Measurements from ENCODE around the gene MEX3C. TPM values are rescaled to one million over a fixed set of nuclear protein-coding genes. Genes with fewer than 3 reads are reported as not detected.

Gene MEX3C
- total and polyA plus RNA-seq, 2 donors from 2014 or later, result 9.5 to 36.6 TPM

DNA sequence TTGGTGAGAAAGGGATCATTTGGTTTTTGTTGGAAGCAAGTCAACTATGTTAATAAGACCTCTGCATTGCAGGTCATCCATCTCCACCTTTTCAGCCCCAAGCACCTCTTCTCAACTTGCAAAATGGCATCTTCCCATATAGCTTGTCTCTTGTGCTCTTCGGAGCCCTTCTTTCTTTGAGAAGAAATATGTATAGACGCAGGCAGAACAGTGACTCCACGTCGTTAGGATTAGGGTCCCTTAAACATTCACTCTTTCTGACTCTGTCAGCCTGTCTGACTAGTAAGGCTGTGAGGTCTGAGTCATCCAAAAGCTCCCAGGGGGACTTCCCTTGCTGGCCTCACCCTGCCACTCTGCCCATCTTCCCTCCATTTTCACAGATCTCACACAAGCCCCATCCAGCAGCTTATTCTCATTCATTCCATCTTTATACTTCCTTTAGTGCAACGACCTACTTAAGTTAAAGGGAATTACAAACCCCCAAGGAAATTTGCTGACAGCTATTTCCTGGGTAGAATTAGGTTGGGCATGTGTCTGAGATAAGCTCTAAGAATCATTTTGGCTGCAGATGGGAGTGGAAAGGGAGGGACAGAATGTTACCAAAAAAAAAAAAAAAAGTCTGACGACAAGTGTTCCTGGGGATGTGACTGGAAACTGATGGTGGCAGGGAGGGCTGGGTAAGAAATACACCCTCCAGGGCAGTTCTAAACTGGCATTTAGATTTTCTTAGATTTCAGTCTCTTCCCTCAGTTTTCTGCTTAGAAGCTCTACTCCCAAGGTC is 37.7 kb upstream of the MEX3C start:
- DNase-seq, result no peak
- intact Hi-C loops (cut with DNase I), result no loop called here
- Histone ChIP-seq H3K4me1 (ENCODE audit: control insufficient read depth in 2 of 3, insufficient read depth in 2 of 3, low read depth in 1 of 3, low read length in 3 of 3) (no peaks in the 10 kb centered on the region), H3K27ac (ENCODE audit: low read depth in 2 of 2, low read length in 2 of 2) (no peak overlapping the region), H3K36me3 (ENCODE audit: control insufficient read depth in 2 of 3, insufficient read depth in 3 of 3, low read length in 3 of 3) (no peaks in the 10 kb centered on the region), H3K27me3 (ENCODE audit: control insufficient read depth, insufficient read depth, low read length) (no peaks in the 10 kb centered on the region), H3K4me3 (ENCODE audit: low read length in 3 of 3) (no peak overlapping the region), H3K9me3 (ENCODE audit: control insufficient read depth in 2 of 3, insufficient read depth in 1 of 3, low read length in 3 of 3) (no peaks in the 10 kb centered on the region), H3K9ac (ENCODE audit: low read length in 3 of 3) (no peak overlapping the region)
- TF ChIP-seq, protein P1, sequence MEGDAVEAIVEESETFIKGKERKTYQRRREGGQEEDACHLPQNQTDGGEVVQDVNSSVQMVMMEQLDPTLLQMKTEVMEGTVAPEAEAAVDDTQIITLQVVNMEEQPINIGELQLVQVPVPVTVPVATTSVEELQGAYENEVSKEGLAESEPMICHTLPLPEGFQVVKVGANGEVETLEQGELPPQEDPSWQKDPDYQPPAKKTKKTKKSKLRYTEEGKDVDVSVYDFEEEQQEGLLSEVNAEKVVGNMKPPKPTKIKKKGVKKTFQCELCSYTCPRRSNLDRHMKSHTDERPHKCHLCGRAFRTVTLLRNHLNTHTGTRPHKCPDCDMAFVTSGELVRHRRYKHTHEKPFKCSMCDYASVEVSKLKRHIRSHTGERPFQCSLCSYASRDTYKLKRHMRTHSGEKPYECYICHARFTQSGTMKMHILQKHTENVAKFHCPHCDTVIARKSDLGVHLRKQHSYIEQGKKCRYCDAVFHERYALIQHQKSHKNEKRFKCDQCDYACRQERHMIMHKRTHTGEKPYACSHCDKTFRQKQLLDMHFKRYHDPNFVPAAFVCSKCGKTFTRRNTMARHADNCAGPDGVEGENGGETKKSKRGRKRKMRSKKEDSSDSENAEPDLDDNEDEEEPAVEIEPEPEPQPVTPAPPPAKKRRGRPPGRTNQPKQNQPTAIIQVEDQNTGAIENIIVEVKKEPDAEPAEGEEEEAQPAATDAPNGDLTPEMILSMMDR (IDR thresholded peaks at IDR 0.05; ENCODE audit: borderline replicate concordance, extremely low read depth, insufficient read depth), result no peak
- no peak for FAIRE-seq

GRCh38 chr18:51234117-51235008 is 36.9 kb upstream of the MEX3C start:
- DNase-seq, result no peak
- TF ChIP-seq, protein P1 (IDR thresholded peaks at IDR 0.05; ENCODE audit: borderline replicate concordance, extremely low read depth, insufficient read depth), result no peak
- no peak overlapping the region for H3K27ac ChIP-seq (ENCODE audit: low read depth in 2 of 2, low read length in 2 of 2)
- H3K9ac ChIP-seq (ENCODE audit: low read length in 3 of 3), result no peak overlapping the region
- FAIRE-seq, result no peak
- H3K27me3 ChIP-seq (ENCODE audit: control insufficient read depth, insufficient read depth, low read length), result no peaks in the 10 kb centered on the region
- no peaks in the 10 kb centered on the region for H3K4me1 ChIP-seq (ENCODE audit: control insufficient read depth in 2 of 3, insufficient read depth in 2 of 3, low read depth in 1 of 3, low read length in 3 of 3)
- intact Hi-C loops (cut with DNase I), result no loop called here
- H3K36me3 ChIP-seq (ENCODE audit: control insufficient read depth in 2 of 3, insufficient read depth in 3 of 3, low read length in 3 of 3), result no peaks in the 10 kb centered on the region
- H3K9me3 ChIP-seq (ENCODE audit: control insufficient read depth in 2 of 3, insufficient read depth in 1 of 3, low read length in 3 of 3), result no peaks in the 10 kb centered on the region
- H3K4me3 ChIP-seq (ENCODE audit: low read length in 3 of 3), result no peak overlapping the region

DNA sequence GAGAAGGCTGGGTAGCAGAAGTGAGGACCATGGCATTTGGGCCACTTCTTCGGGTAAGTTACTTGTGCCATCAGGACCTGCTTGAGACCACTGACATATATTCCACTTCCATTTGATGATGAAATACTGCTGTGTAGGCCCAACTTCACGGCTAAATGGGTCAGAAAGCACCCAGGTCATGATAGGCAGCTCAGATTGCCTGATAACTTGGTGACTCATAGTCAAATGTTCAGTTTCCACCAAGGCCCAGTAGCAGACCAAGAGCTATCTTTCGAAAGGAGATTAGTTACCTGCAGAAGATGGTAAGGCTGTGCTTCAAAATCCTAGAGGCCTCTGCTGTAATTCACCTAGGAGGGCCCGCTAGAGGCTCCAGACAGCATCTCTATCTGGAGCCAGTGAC is 31.8 kb upstream of the MEX3C start:
- peaks cover 0 to 4% (median 0%) of the 10 kb centered on the region in 3 donors for H3K9me3 ChIP-seq (ENCODE audit: control insufficient read depth in 2 of 3, insufficient read depth in 1 of 3, low read length in 3 of 3)
- H3K27me3 ChIP-seq (ENCODE audit: control insufficient read depth, insufficient read depth, low read length), result no peaks in the 10 kb centered on the region
- DNase-seq, result no peak
- intact Hi-C loops (cut with DNase I), result no loop called here
- TF ChIP-seq, protein P1 (IDR thresholded peaks at IDR 0.05; ENCODE audit: borderline replicate concordance, extremely low read depth, insufficient read depth), result no peak
- no peak overlapping the region for H3K27ac ChIP-seq (ENCODE audit: low read depth in 2 of 2, low read length in 2 of 2)
- no peak overlapping the region for H3K4me3 ChIP-seq (ENCODE audit: low read length in 3 of 3)
- no peak for FAIRE-seq
- H3K9ac ChIP-seq (ENCODE audit: low read length in 3 of 3), result no peak overlapping the region
- no peaks in the 10 kb centered on the region for H3K4me1 ChIP-seq (ENCODE audit: control insufficient read depth in 2 of 3, insufficient read depth in 2 of 3, low read depth in 1 of 3, low read length in 3 of 3)
- no peaks in the 10 kb centered on the region for H3K36me3 ChIP-seq (ENCODE audit: control insufficient read depth in 2 of 3, insufficient read depth in 3 of 3, low read length in 3 of 3)
